SK-N-SH treated with all-trans-retinoic acid at 6 μM for 48 hours (cell line): ENCODE data around the gene NEGR1.
A peak's percentile ranks its signal among the peaks of the same experiment; 100 is the strongest.

Experiments used
- ATAC-seq: fragments of 200-7000 bp; cut with Tn5 transposase; 3 replicates; pipeline ENCODE4 v1.9.1; 2020; ENCODE audit warnings: mild to moderate bottlenecking, moderate library complexity
- ARNTL ChIP-seq: fragments of 450-650 bp; formaldehyde crosslinking; IDR thresholded peaks from 2 replicates; pipeline ENCODE4 v1.5.0; 2020; ENCODE audit warnings: low read depth, mild to moderate bottlenecking, moderate library complexity, borderline replicate concordance
- BACH2 ChIP-seq: fragments of 250-450 bp; sonication (Bioruptor Pico); IDR thresholded peaks from 2 replicates; pipeline ENCODE4 v1.9.0; 2021; ENCODE audit warnings: mild to moderate bottlenecking, borderline replicate concordance
- CSDC2 ChIP-seq: fragments of 250-450 bp; sonication (Bioruptor Pico); IDR thresholded peaks from 2 replicates; pipeline ENCODE4 v1.5.0; 2020; ENCODE audit warnings: mild to moderate bottlenecking, moderate library complexity
- GLIS3 ChIP-seq: fragments of 250-450 bp; sonication (Bioruptor Pico); IDR thresholded peaks from 2 replicates; pipeline ENCODE4 v1.5.0; 2020; ENCODE audit warnings: mild to moderate bottlenecking, moderate library complexity
- ISL1 ChIP-seq: fragments of 250-450 bp; sonication (Bioruptor Pico); IDR thresholded peaks from 2 replicates; pipeline ENCODE4 v2.1.2; 2022; ENCODE audit warnings: mild to moderate bottlenecking, moderate library complexity
- OSR1 ChIP-seq: fragments of 250-450 bp; sonication (Bioruptor Pico); IDR thresholded peaks from 2 replicates; pipeline ENCODE4 v1.8.0; 2022; ENCODE audit warnings: moderate library complexity, mild to moderate bottlenecking, inconsistent platforms
- PPARA ChIP-seq: fragments of 250-450 bp; sonication (Bioruptor Pico); IDR thresholded peaks from 2 replicates; pipeline ENCODE4 v1.5.0; 2020; ENCODE audit warnings: mild to moderate bottlenecking, borderline replicate concordance
- RARB ChIP-seq: fragments of 250-450 bp; sonication (Bioruptor Pico); IDR thresholded peaks from 2 replicates; pipeline ENCODE4 v1.8.0; 2021; ENCODE audit warnings: mild to moderate bottlenecking, moderate library complexity
- SNAI2 ChIP-seq: fragments of 250-450 bp; sonication (Bioruptor Pico); IDR thresholded peaks from 2 replicates; pipeline ENCODE4 v1.5.0; 2020; ENCODE audit warnings: mild to moderate bottlenecking, moderate library complexity
- TCF4 ChIP-seq: fragments of 250-450 bp; sonication (Bioruptor Pico); IDR thresholded peaks from 2 replicates; pipeline ENCODE4 v1.8.0; 2021; ENCODE audit warnings: mild to moderate bottlenecking, moderate library complexity, borderline replicate concordance
- TOX ChIP-seq: fragments of 250-450 bp; sonication (Bioruptor Pico); IDR thresholded peaks from 2 replicates; pipeline ENCODE4 v1.8.0; 2021; ENCODE audit warnings: mild to moderate bottlenecking, moderate library complexity, borderline replicate concordance
- ZC3H10 ChIP-seq: fragments of 250-450 bp; sonication (Bioruptor Pico); IDR thresholded peaks from 2 replicates; pipeline ENCODE4 v1.5.1; 2021; ENCODE audit warnings: mild to moderate bottlenecking, moderate library complexity
- ZFP3 ChIP-seq: fragments of 250-450 bp; sonication (Bioruptor Pico); IDR thresholded peaks from 2 replicates; pipeline ENCODE4 v1.5.0; 2020; ENCODE audit warnings: mild to moderate bottlenecking, moderate library complexity
- ZFP30 ChIP-seq: fragments of 450-650 bp; formaldehyde crosslinking; IDR thresholded peaks from 2 replicates; pipeline ENCODE4 v1.5.0; 2022; ENCODE audit warnings: mild to moderate bottlenecking, moderate library complexity
- ZNF565 ChIP-seq: fragments of 450-650 bp; formaldehyde crosslinking; conservative IDR thresholded peaks from 2 replicates; pipeline ENCODE4 v1.5.0; 2020; ENCODE audit warnings: low read depth, mild to moderate bottlenecking, moderate library complexity
- ZNF8 ChIP-seq: fragments of 450-650 bp; formaldehyde crosslinking; IDR thresholded peaks from 2 replicates; pipeline ENCODE4 v1.5.0; 2020; ENCODE audit warnings: mild to moderate bottlenecking, moderate library complexity
- TF ChIP-seq, protein P1 (sequence below): fragments of 250-450 bp; sonication (Bioruptor Pico); IDR thresholded peaks from 2 replicates; pipeline ENCODE4 v1.8.0; 2021; ENCODE audit warnings: low read depth, mild to moderate bottlenecking, moderate library complexity, borderline replicate concordance
- TF ChIP-seq, protein P2 (sequence below): fragments of 250-450 bp; sonication (Bioruptor Pico); IDR thresholded peaks from 2 replicates; pipeline ENCODE4 v1.5.0; 2020; ENCODE audit warnings: mild to moderate bottlenecking, moderate library complexity
- TF ChIP-seq, protein P3 (sequence below): fragments of 250-450 bp; sonication (Bioruptor Pico); IDR thresholded peaks from 2 replicates; pipeline ENCODE4 v1.5.1; 2020; ENCODE audit warnings: low read depth, mild to moderate bottlenecking, moderate library complexity
- TF ChIP-seq, protein P4 (sequence below): fragments of 250-450 bp; sonication (Bioruptor Pico); IDR thresholded peaks from 2 replicates; pipeline ENCODE4 v1.8.0; 2020; ENCODE audit warnings: mild to moderate bottlenecking, moderate library complexity, borderline replicate concordance

The NEGR1 gene

DNA sequence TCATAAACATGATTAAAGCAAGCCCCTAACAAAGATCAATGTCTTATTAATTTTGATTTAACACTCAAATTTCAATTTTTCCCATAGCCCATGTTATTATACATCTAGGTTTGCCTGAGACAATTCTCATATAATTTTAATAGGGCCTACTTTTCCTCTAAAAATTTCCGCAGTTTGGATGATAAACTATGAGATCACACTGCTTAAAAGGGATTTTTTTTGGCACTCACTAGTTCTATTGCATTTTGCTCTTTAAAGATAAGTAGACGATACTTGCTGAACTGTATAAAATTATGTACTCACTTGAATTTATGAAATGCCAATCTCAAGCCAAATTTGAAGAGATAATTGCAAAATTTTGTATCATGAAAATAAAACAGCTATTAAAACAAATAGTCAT is 721.1 kb downstream of the NEGR1 start:
- TF ChIP-seq, protein P1, sequence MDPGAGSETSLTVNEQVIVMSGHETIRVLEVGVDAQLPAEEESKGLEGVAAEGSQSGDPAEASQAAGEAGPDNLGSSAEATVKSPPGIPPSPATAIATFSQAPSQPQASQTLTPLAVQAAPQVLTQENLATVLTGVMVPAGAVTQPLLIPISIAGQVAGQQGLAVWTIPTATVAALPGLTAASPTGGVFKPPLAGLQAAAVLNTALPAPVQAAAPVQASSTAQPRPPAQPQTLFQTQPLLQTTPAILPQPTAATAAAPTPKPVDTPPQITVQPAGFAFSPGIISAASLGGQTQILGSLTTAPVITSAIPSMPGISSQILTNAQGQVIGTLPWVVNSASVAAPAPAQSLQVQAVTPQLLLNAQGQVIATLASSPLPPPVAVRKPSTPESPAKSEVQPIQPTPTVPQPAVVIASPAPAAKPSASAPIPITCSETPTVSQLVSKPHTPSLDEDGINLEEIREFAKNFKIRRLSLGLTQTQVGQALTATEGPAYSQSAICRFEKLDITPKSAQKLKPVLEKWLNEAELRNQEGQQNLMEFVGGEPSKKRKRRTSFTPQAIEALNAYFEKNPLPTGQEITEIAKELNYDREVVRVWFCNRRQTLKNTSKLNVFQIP (CRISPR knock-in tag): no peak
- TF ChIP-seq ISL1 (CRISPR knock-in tag): peak; percentile 49
- no peak for TF ChIP-seq TCF4
- no peak for TF ChIP-seq OSR1
- ATAC-seq: peak; percentile 49

DNA sequence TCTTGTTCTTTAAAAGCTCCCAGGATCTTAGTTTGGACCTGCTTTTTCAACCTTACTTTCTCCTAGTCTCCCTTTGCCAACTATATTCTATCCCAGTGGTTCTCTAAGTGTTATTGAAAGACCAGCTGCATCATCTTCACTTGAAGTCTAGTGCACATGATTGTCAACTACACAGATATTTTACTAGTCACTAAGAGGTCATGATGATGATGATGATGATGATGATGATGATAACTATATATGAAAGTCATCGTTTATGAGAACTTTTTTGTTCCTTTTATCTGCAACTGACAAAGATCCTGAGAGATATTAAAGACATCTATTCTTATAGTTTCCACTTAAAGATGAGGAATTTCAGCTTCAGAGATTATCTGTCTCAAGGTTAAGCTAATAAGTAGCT is 722.5 kb downstream of the NEGR1 start:
- ATAC-seq: no peak
- no peak for TF ChIP-seq ARNTL
- TF ChIP-seq ZNF565 (CRISPR knock-in tag): no peak
- TF ChIP-seq CSDC2 (CRISPR knock-in tag): no peak
- TF ChIP-seq ISL1 (CRISPR knock-in tag): no peak
- TF ChIP-seq ZFP3 (CRISPR knock-in tag): no peak
- TF ChIP-seq SNAI2 (CRISPR knock-in tag): no peak
- TF ChIP-seq RARB (CRISPR knock-in tag): no peak
- no peak for TF ChIP-seq PPARA (CRISPR knock-in tag)

DNA sequence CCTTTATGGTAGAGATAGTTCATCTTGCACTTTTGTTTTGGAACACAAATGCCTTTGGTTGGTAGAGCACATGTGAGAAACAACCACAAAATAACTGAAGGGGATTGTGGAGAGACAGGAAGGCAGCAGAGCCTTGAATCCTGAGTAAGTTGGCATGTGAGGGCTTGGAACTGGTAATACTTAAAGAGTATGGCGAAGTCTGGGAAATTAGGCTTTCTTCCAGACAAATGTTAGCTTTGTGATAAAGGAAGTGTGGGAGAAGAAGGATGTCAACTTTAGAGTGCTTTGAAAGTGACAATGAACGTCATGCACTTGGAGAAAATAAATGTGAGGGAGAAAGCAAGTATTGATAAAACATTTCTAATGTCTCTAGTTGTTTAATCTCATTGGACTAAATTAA is 725.2 kb downstream of the NEGR1 start:
- no peak for ATAC-seq
- TF ChIP-seq ZNF565 (CRISPR knock-in tag): no peak
- TF ChIP-seq ZC3H10: no peak
- TF ChIP-seq RARB (CRISPR knock-in tag): no peak
- TF ChIP-seq ARNTL: no peak
- TF ChIP-seq CSDC2 (CRISPR knock-in tag): no peak
- TF ChIP-seq, protein P2, sequence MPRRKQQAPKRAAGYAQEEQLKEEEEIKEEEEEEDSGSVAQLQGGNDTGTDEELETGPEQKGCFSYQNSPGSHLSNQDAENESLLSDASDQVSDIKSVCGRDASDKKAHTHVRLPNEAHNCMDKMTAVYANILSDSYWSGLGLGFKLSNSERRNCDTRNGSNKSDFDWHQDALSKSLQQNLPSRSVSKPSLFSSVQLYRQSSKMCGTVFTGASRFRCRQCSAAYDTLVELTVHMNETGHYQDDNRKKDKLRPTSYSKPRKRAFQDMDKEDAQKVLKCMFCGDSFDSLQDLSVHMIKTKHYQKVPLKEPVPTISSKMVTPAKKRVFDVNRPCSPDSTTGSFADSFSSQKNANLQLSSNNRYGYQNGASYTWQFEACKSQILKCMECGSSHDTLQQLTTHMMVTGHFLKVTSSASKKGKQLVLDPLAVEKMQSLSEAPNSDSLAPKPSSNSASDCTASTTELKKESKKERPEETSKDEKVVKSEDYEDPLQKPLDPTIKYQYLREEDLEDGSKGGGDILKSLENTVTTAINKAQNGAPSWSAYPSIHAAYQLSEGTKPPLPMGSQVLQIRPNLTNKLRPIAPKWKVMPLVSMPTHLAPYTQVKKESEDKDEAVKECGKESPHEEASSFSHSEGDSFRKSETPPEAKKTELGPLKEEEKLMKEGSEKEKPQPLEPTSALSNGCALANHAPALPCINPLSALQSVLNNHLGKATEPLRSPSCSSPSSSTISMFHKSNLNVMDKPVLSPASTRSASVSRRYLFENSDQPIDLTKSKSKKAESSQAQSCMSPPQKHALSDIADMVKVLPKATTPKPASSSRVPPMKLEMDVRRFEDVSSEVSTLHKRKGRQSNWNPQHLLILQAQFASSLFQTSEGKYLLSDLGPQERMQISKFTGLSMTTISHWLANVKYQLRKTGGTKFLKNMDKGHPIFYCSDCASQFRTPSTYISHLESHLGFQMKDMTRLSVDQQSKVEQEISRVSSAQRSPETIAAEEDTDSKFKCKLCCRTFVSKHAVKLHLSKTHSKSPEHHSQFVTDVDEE (CRISPR knock-in tag): no peak

DNA sequence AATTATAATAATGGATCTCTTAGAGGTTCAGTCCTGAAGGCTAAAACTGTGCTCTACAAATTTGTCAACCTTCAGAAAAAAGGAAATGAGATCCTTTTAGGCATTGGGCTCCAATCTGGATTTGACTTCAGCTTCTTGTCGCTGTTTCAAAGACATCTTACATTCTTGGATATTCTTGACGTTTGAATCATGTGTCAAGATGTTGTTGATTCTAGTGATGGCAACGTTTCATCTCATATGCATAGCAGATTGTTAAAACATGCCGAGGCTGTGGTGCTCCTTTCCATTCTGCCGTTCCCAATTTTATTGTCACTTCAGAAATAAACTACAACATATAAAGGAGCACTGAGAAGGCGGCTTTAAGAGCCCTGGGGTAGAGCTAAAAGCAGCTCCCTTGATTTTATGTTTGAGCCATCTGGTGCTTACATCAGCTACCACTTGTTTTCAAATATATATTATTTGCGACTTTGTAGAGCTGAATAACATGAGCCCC is 733.9 kb downstream of the NEGR1 start:
- TF ChIP-seq TOX (CRISPR knock-in tag) (no peak), GLIS3 (CRISPR knock-in tag) (no peak), ZNF565 (CRISPR knock-in tag) (no peak), ZFP30 (CRISPR knock-in tag) (no peak), ZFP3 (CRISPR knock-in tag) (no peak), ZNF8 (CRISPR knock-in tag) (no peak)
- ATAC-seq: no peak

DNA sequence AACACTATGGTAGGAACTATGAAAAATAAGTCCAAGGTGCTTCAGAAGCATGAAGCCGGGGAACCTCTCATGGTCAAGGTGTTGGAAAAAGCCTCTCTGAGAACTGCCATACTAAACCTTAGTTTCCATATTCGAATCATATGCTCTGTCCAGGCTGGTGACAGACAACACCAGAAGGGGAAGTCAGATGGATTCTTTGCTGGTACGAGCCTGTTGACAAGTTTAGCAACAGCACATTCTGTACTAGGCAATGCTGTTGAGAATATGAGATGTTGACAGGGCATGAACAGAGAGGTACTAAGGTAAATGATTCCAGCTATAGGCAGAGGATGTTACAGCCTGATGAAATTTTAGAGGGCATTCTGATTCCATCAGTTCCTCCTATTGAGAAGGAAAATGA is 740.2 kb downstream of the NEGR1 start:
- ATAC-seq: no peak
- TF ChIP-seq, protein P2 (CRISPR knock-in tag): no peak
- no peak for TF ChIP-seq ZNF8 (CRISPR knock-in tag)
- TF ChIP-seq, protein P3, sequence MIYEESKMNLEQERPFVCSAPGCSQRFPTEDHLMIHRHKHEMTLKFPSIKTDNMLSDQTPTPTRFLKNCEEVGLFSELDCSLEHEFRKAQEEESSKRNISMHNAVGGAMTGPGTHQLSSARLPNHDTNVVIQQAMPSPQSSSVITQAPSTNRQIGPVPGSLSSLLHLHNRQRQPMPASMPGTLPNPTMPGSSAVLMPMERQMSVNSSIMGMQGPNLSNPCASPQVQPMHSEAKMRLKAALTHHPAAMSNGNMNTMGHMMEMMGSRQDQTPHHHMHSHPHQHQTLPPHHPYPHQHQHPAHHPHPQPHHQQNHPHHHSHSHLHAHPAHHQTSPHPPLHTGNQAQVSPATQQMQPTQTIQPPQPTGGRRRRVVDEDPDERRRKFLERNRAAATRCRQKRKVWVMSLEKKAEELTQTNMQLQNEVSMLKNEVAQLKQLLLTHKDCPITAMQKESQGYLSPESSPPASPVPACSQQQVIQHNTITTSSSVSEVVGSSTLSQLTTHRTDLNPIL (CRISPR knock-in tag): no peak
- TF ChIP-seq, protein P1 (CRISPR knock-in tag): no peak
- TF ChIP-seq ARNTL: no peak
- TF ChIP-seq BACH2 (CRISPR knock-in tag): no peak
- no peak for TF ChIP-seq OSR1
- no peak for TF ChIP-seq ZNF565 (CRISPR knock-in tag)
- TF ChIP-seq, protein P4, sequence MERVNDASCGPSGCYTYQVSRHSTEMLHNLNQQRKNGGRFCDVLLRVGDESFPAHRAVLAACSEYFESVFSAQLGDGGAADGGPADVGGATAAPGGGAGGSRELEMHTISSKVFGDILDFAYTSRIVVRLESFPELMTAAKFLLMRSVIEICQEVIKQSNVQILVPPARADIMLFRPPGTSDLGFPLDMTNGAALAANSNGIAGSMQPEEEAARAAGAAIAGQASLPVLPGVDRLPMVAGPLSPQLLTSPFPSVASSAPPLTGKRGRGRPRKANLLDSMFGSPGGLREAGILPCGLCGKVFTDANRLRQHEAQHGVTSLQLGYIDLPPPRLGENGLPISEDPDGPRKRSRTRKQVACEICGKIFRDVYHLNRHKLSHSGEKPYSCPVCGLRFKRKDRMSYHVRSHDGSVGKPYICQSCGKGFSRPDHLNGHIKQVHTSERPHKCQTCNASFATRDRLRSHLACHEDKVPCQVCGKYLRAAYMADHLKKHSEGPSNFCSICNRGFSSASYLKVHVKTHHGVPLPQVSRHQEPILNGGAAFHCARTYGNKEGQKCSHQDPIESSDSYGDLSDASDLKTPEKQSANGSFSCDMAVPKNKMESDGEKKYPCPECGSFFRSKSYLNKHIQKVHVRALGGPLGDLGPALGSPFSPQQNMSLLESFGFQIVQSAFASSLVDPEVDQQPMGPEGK (CRISPR knock-in tag): no peak
- TF ChIP-seq CSDC2 (CRISPR knock-in tag): no peak
- no peak for TF ChIP-seq GLIS3 (CRISPR knock-in tag)
- no peak for TF ChIP-seq SNAI2 (CRISPR knock-in tag)
